HCT116 (cell line): Measurements from ENCODE around the gene NLRP12. TPM values are rescaled to one million over a fixed set of nuclear protein-coding genes. Genes with fewer than 3 reads are reported as not detected.
A peak's percentile ranks its signal among the peaks of the same experiment; 100 is the strongest.

Experiments
- microRNA counts: library from miRNA; unstranded; fragments of <30 nt; microRNA quantifications from one replicate; lab custom pipeline; 2015
- microRNA-seq: library from miRNA; unstranded; fragments of <30 nt; microRNA quantifications from one replicate; pipeline ENCODE4, GENCODE V29; 2016; ENCODE audit warnings: borderline number of aligned reads
- total RNA-seq: library from RNA; stranded (reverse); gene quantifications from one replicate; pipeline ENCODE4 v1.2.1, GENCODE V29; 2021; ENCODE audit not compliant: unreplicated experiment

NLRP12 gene
- total RNA-seq, 1 experiment from 2014 or later = 0.25 TPM

MicroRNAs within 50 kb of the gene (microRNA counts, 767-probe panel; counts per million panel counts)
- microRNA hsa-miR-371a-3p (lab: Ali Mortazavi, UCI) = not detected
- microRNA hsa-miR-371a-5p (lab: Ali Mortazavi, UCI) = not detected
- microRNA hsa-miR-371b-3p (lab: Ali Mortazavi, UCI) = not detected
- microRNA hsa-miR-371b-5p (lab: Ali Mortazavi, UCI) = not detected
- not detected for microRNA hsa-miR-372 (lab: Ali Mortazavi, UCI)
- not detected for microRNA hsa-miR-373-3p (lab: Ali Mortazavi, UCI)
- microRNA hsa-miR-516a-3p (lab: Ali Mortazavi, UCI) = not detected
- microRNA hsa-miR-516a-5p (lab: Ali Mortazavi, UCI) = not detected
- not detected for microRNA hsa-miR-522-3p (lab: Ali Mortazavi, UCI)

Small RNAs within 50 kb of the gene (microRNA-seq; reads per million reads assigned to microRNA genes)
- gene MIR1283-2 = not detected
- gene MIR371A = not detected
- gene MIR372 = 5.2 reads per million, percentile 11 among the genes with 10 or more reads in this experiment
- 1.6 reads per million for gene MIR373
- gene MIR516A1 = not detected
- not detected for gene MIR516A2
- gene MIR519A1 = not detected
- not detected for gene MIR521-1
- 1.6 reads per million for gene MIR522
- gene MIR527 = not detected

Other genes starting within 250 kb of the NLRP12 start
- gene DPRX, start 192.3 kb downstream of the NLRP12 start, total RNA-seq = not detected
- gene MYADM, start 43.6 kb upstream of the NLRP12 start, total RNA-seq = 79.6 TPM
- gene PRKCG, start 57.9 kb upstream of the NLRP12 start, total RNA-seq = 2.8 TPM
- not detected for gene CACNG7, start 85.0 kb upstream of the NLRP12 start, total RNA-seq
- 0.93 TPM for gene CACNG8, start 138.6 kb upstream of the NLRP12 start, total RNA-seq
- 0.15 TPM for gene CACNG6, start 167.3 kb upstream of the NLRP12 start, total RNA-seq
- not detected for gene VSTM1, start 239.6 kb upstream of the NLRP12 start, total RNA-seq